Fibroblast of skin of scalp (primary cell): ENCODE results near the gene ADGRE3.
"Not testable (repeated sequence)": the region's sequence is repeated elsewhere in the genome, so short reads cannot be mapped to it uniquely, and the experiment has no call there.

Source experiments
- DNase-seq: peaks from one replicate; pipeline ENCODE4 v3.0.0-alpha.2; 2013

The ADGRE3 gene

DNA sequence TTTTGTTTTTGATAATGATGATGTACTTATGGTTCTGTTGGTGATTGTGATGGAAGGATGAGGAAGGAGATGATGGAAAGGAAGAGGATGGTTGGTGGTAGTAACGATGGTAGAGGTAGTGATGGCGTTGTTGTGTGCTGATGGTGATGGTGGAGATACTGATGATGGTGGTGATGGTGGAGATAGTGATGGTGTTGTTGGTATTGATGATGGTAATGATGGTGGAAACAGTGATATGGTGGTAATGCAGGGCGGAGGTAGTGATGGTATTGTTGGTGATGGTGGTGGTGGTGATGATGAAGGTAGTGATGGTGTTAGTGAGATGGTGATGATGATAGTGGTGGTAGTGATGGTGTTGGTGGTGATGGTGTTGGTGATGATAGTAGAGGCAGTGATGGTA is 79.1 kb downstream of the ADGRE3 start:
- no peak for DNase-seq

DNA sequence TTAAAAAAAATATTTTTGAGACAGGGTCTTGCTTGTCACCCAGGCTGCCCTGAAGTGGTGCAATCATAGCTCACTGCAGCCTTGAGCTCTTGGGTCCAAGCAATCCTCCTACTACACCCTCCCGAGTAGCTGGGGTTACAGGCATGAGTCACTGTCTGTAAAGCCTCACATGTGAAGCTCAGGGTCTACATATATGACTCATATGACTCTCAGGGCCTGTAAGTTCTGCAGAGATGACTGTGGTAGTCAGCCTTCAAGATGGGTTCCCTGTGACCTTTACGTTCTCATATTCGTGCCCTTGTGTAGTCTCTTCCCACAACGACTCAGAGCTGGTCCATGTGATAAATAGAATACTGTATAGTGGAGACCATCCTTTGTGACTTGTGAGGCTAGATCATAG is 85.2 kb downstream of the ADGRE3 start:
- DNase-seq: not testable (repeated sequence)

DNA sequence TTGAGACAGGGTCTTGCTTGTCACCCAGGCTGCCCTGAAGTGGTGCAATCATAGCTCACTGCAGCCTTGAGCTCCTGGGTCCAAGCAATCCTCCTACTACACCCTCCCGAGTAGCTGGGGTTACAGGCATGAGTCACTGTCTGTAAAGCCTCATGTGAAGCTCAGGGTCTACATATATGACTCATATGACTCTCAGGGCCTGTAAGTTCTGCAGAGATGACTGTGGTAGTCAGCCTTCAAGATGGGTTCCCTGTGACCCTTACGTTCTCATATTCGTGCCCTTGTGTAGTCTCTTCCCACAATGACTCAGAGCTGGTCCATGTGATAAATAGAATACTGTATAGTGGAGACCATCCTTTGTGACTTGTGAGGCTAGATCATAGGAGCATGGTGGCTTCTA is 89.5 kb downstream of the ADGRE3 start:
- peak; percentile 47 for DNase-seq

DNA sequence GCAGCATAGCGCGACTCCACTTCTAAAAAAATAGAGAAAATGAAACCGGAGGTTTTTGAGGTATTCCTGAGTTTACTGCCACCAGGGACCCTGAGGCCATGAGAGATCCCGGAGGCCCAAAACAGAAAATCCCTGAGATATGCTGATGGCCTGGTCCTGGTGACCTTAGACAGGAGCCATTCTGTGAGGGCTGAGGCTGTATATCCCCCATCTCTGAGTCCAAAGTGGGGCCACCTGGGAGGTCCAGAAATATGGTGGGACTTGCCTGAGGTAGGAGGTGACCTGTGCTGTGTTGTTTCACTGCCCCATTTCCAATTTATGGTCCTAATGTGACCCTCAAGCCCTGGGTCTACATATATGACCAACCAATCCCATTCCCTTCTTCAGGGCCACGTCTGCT is 90.3 kb downstream of the ADGRE3 start:
- not testable (repeated sequence) for DNase-seq

DNA sequence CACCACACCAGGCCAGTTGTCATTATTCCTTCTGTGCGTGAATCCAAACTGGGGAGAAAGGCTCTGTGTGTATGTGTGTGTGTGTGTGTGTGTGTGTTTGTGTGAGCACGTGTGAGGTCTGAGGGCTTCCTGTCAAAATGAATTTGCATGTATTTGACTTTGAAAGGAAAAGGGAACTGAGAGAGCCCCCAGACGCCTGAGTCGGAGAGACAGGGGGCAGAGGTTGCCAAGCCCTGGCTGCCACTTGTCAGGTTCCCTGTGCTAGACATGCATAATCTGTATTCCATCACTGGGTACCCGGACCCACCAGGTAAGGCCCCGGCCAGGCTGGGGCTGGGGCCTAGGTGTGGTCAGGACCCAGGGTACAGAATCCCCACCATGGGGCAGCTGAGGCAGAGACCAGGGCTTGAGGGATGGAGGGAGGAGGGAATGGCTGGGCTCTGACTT is 91.7 kb downstream of the ADGRE3 start, which contains the start of gene CLEC17A:
Gene CLEC17A, plus strand, starts transcription at position 191 of the 447 bp plus-strand sequence. Its CDS starts 77 bp downstream, at position 268.
- no peak for DNase-seq

DNA sequence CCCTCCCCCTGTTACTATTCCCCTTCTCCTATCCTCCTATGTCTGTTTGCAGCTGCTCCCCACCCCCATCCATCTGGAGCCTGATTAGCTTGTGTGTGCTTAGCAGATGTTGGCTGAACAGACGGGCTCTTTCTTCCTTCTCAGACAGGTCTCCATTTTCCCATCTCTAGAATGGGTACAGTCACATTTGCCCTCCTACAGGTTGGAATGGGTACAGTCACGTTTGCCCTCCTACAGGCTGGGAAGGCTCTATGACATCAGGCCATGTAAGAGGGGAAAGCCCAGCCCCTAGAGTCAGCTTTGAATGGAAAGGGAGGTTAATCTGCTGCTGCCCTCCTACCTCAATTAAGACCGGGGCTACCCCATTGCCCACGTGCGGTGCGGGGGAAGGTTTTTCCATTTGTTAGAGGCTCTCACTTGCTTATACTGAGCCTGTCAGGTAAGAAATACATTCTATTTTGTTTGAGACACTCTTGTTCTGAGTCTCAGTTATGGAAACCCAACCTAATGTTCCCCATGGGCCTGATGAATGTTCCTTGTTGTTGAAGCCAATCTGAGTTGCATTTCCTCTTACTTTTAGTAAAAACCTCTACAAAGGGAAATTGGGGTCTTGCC is 93.9 kb downstream of the ADGRE3 start:
- no peak for DNase-seq

DNA sequence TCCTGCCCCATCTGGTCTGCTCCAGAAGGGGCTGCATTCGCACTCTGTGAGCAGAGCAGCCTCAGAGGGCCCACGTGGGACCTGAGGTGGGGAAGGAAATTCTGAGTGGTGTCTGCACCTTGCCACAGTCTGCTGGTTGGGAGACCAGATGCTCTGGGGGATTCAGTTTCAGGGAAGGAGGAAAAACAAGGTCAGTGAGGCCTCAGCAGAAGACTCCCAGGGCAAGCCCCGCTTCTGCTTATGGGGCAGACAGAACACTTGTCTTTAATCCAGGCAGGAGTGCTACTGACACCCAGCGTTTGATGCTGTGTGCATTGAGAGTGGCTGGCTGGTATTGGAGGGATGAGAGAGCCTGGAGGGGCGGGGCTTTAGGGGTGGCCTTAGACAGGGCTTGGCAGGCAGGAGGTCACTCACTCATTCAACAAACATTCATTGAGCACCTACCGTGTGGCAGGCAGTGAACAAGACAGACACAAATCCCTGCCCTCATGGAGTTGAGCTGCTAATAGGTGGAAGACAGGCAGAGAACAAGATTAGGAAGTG is 96.7 kb downstream of the ADGRE3 start:
- no peak for DNase-seq

DNA sequence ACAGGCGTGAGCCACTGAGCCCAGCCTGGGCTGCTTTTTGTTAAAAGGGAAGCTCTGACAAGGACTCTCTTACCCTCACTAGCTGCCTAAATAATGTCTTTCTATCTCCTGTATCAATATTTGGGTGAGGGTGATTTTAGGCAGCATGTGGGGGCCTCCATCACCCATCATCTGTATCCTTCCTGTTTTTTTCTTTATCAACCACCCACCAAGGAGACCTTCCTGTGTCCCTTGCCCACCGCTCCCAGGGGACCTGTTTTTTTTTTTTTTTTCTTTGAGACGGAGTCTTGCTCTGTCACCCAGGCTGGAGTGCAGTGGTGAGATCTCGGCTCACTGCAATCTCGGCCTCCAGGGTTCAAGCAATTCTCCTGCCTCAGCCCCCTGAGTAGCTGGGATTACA is 97.4 kb downstream of the ADGRE3 start:
- DNase-seq: no peak

DNA sequence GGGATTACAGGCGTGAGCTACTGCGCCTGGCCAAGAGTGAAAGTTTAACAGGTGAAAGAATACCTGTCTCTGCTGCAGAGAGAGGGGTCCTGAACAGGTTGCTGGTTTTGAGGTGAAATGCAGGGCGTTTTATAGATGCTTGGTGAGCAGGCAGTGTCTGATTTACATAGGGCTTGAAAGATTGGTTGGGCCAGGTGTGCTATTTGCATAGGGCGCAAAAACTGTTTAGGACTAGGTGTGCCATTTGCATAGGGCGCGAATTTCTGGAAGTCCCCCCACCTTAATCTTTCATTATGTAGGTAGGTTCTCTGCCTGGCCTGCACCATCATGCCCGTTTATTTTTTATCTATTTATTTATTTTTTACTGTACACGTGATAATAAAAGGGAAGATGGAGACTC is 98.3 kb downstream of the ADGRE3 start:
- DNase-seq: no peak

DNA sequence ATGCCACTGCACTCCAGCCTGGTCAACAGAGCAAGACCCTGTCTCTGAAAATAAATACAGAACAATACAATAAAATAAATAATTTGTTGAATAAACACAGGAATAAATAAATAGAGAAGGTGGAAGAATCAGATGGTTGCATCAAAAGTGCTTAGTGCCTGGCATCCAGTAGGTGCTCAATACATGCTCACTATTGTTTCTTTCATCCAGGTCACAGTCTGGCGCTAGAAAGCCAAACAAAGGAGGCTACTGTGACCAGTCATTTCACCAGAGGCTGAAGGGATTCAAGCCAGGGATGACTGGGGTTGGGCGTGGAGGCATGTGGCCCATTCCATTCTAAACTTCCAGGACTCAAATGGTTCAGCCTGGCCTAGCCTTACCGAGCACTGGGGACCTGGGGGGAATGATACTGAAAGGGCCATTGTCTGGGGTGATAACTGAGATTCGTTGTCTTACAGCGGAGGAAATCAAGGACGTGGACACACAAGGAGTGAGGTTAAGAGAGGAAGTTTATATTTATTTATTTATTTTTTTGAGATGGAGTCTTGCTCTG is 99.1 kb downstream of the ADGRE3 start:
- DNase-seq: no peak

DNA sequence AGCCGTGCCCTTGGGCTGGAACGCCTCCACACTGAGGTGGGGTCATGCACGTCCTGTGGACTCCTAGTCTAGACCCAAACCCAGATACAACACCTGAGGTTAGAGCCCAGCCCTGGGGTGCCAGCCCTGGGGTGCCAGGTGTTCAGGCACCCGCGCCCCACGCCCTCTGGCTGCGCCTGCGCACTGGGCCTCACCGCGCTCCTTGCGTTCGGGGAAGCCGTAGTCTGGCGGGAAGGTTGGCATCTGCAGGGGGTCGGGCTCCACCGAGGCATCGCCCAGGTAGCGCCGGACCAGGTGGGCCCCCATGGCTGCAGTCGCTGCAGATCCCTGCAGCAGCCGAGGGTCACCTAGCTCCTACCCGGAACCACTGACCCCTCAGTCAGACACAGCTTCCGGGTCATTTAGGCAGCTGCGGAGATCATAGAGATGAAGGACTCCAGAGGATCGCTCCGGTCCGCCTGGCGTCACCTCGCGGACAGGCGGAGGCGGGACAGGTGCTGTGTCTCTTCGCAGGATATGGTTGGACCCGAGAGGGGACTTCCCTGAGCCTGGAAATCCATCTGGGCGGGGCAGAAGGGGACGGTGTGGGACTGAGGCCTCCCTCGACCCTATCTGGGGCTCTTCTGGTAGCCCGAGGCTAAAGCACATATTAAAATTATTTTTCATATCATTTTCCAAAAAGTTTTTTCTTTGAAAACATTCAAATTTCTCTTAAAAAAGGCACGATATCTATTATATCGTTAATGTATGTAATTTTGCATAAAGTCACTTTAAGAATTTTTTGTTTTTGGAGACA is 102.8 kb downstream of the ADGRE3 start, which contains the start of gene NDUFB7:
Gene NDUFB7, minus strand, starts transcription at position 372 of the 796 bp plus-strand sequence. Its CDS starts 66 bp downstream, at position 306.
- DNase-seq: peak; percentile 95

DNA sequence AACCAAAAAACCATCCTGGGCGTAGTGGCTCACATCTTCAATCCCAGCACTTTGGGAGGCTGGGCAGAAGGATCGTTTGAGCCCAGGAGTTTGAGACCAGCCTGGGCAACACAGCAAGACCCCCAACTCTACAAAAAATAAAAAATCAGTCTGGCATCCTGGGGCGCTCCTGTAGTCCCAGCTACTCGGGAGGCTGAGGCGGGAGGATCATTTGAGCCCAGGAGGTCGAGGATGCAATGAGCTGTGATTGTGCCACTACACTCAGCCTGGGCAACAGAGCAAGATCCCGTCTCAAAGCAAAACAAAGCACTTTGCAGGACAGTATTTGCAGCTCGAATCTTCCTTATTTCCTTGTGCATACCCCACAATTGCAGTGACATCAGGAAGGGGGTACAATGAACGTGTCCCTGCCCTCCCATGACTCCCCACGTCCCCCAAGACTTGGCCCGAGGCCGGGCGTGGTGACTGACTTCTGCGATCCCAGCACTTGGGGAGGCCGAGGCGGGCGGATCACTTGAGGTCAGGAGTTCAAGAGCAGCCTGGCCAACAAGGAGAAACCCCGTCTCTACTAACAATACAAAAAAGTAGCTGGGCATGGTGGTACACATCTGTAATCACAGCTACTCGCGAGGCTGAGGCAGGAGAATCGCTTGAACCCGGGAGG is 103.6 kb downstream of the ADGRE3 start:
- no peak for DNase-seq
